ENCODE measurements around the gene CCL3.

DNA sequence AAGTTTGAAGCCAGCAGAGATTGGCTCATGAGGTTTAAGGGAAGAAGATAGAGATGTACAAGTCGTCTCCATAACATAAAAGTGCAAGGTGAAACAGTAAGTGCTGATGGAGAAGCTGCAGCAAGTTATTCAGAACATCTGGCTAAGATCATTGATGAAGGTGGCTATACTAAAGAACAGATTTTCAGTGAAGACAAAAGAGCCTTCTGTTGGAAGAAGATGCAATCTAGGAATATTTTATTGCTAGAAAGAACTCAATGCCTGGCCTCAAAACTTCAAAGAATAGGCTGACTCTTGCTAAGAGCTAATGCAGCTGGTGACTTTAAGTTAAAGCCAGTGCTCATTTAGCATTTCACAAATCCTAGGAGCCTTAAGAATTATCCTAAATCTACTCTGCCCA, 39.7 kb upstream of the CCL3 start:
- TF ChIP-seq EZH2 (IDR thresholded peaks at IDR 0.05; ENCODE audit: insufficient read depth, poor library complexity, severe bottlenecking), result no peak
- TF ChIP-seq EZH2phosphoT487 (IDR thresholded peaks at IDR 0.05; ENCODE audit: insufficient read depth, low read depth), result no peak
